Lower leg skin (tissue), 3 donors: ENCODE measurements around the gene PGAM4.

ENCODE experiments used
- CTCF ChIP-seq, 3 donors: fragments of 450-650 bp; IDR thresholded peaks; one replicate each; pipeline ENCODE4 v1.5.1; 2016; ENCODE audit warnings: antibody characterized with exemption in 3 of 3, mild to moderate bottlenecking in 3 of 3, moderate library complexity in 2 of 3
- POLR2A ChIP-seq, 2 donors: fragments of 450-650 bp; IDR thresholded peaks; one replicate each; pipeline ENCODE4 v1.6.1; 2016 to 2017; ENCODE audit warnings: antibody characterized with exemption in 2 of 2, mild to moderate bottlenecking in 1 of 2, moderate library complexity in 1 of 2

- TF ChIP-seq CTCF (IDR thresholded peaks at IDR 0.05) = no peak
- no peak for TF ChIP-seq POLR2A (IDR thresholded peaks at IDR 0.05)
These were observed 8.1 kb upstream of the PGAM4 start for GRCh38 chrX:77977518-77977917.
